ENCODE results near the gene AGGF1.
"Not testable (repeated sequence)": the region's sequence is repeated elsewhere in the genome, so short reads cannot be mapped to it uniquely, and the experiment has no call there.

AGGF1 gene

GRCh38 chr5:77030097-77031071 lies at the start of gene AGGF1:
AGGF1 (plus strand) TSS chr5:77030404; CDS start chr5:77030767, 363 bp downstream.
- Histone ChIP-seq H3K27ac (ENCODE audit: low read length) (no peak within 1 kb of the TSS), H3K4me1 (ENCODE audit: insufficient read depth, low read length) (no peaks in the 10 kb centered on the region), H3K9me3 (ENCODE audit: insufficient read depth, low read depth, low read length) (peaks cover 19% of the 10 kb centered on the region), H3K9ac (ENCODE audit: low read depth, low read length) (peak within 1 kb of the TSS; percentile 92), H3K27me3 (ENCODE audit: insufficient read depth, low read length) (peaks cover 8% of the 10 kb centered on the region; the same call in 1 of the 2 replicates), H3K4me3 (ENCODE audit: low read length) (peak within 1 kb of the TSS; percentile 90), H3K36me3 (ENCODE audit: insufficient read depth, low read depth, low read length) (peaks cover 11% of the 10 kb centered on the region)

- Histone ChIP-seq H3K4me3 (ENCODE audit: low read length) (no peak overlapping the region), H3K9me3 (ENCODE audit: insufficient read depth, low read depth, low read length) (no peaks in the 10 kb centered on the region), H3K27me3 (ENCODE audit: insufficient read depth, low read length) (no peaks in the 10 kb centered on the region), H3K27ac (ENCODE audit: low read length) (no peak overlapping the region), H3K36me3 (ENCODE audit: insufficient read depth, low read depth, low read length) (no peaks in the 10 kb centered on the region), H3K9ac (ENCODE audit: low read depth, low read length) (no peak overlapping the region), H3K4me1 (ENCODE audit: insufficient read depth, low read length) (no peaks in the 10 kb centered on the region)
These were observed 49.6 kb upstream of the AGGF1 start for GRCh38 chr5:76980518-76981144.

GRCh38 chr5:76982450-76982849 lies 47.8 kb upstream of the AGGF1 start:
- Histone ChIP-seq H3K9me3 (ENCODE audit: insufficient read depth, low read depth, low read length) (no peaks in the 10 kb centered on the region), H3K27ac (ENCODE audit: low read length) (no peak overlapping the region), H3K4me3 (ENCODE audit: low read length) (no peak overlapping the region)

GRCh38 chr5:76983468-76983867 lies 46.7 kb upstream of the AGGF1 start:
- Histone ChIP-seq H3K9me3 (ENCODE audit: insufficient read depth, low read depth, low read length) (no peaks in the 10 kb centered on the region), H3K27ac (ENCODE audit: low read length) (no peak overlapping the region), H3K4me3 (ENCODE audit: low read length) (no peak overlapping the region), H3K4me1 (ENCODE audit: insufficient read depth, low read length) (no peaks in the 10 kb centered on the region), H3K27me3 (ENCODE audit: insufficient read depth, low read length) (no peaks in the 10 kb centered on the region), H3K36me3 (ENCODE audit: insufficient read depth, low read depth, low read length) (no peaks in the 10 kb centered on the region), H3K9ac (ENCODE audit: low read depth, low read length) (no peak overlapping the region)

More at GRCh38 chr5:76982450-76982849, 47.8 kb upstream of the AGGF1 start:
- Histone ChIP-seq H3K27me3 (ENCODE audit: insufficient read depth, low read length) (no peaks in the 10 kb centered on the region), H3K36me3 (ENCODE audit: insufficient read depth, low read depth, low read length) (no peaks in the 10 kb centered on the region), H3K4me1 (ENCODE audit: insufficient read depth, low read length) (no peaks in the 10 kb centered on the region), H3K9ac (ENCODE audit: low read depth, low read length) (no peak overlapping the region)

DNA sequence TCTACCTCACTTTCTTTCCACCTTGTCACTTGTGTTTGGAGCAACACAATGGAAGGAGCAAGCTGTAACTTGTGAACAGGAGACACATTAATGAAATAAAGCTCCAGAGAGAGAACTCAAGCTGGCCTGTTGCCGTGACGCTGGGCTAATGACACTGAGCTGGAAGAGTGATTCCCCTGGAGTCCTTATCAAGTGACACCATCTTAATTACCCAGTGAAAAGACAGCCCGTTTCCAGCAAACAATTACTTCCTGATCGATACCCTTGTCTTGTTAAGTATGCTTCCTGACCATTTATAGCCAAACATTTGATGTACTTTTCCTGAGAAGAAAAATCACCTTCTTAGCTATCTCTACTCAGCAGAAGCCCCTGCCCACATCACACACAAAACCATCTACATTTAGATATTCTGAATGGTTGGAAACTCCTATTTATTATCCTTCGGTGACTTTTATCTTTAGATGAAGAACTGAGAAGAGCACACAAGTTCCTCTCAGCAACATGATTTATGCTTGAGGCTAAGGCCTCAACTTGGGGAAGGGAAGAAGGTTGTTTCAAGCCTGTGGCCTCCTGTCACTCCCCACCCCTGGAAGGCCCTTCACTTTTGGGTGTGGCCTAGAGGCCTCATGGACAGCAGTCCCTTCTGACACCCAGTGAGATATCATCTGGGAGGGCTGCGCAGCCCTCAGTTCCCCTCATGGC lies 43.2 kb upstream of the AGGF1 start:
- Histone ChIP-seq H3K9me3 (ENCODE audit: insufficient read depth, low read depth, low read length) (no peaks in the 10 kb centered on the region), H3K36me3 (ENCODE audit: insufficient read depth, low read depth, low read length) (no peaks in the 10 kb centered on the region), H3K4me1 (ENCODE audit: insufficient read depth, low read length) (no peaks in the 10 kb centered on the region), H3K27me3 (ENCODE audit: insufficient read depth, low read length) (no peaks in the 10 kb centered on the region), H3K4me3 (ENCODE audit: low read length) (no peak overlapping the region), H3K27ac (ENCODE audit: low read length) (no peak overlapping the region), H3K9ac (ENCODE audit: low read depth, low read length) (no peak overlapping the region)

DNA sequence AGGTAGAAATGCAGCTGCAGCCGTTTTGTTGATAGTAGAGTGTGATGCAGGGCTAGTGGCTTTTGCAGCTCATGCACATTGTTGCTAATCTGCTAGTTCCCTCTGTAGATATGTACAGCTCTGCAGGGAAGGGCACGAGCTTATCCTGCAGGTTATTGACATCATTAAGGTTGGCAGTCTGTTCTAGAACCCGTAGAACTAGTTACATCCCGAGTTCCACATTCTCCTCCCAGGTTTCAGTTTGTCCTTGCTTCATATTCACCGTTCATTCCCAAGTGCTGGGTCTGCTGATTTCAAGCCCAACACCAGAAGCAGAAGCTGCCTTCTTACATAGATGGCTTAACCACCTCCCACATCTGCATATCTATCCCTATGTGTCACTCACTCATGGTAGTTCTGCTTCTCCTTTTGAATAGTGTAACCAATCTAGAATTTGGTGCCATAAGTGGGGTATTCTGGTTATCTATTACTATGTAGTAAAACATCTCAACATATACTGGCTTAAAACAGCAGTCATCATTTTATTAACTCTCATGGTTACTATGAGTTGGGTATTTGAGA lies 39.2 kb upstream of the AGGF1 start:
- Histone ChIP-seq H3K27me3 (ENCODE audit: insufficient read depth, low read length) (no peaks in the 10 kb centered on the region), H3K4me1 (ENCODE audit: insufficient read depth, low read length) (no peaks in the 10 kb centered on the region), H3K36me3 (ENCODE audit: insufficient read depth, low read depth, low read length) (no peaks in the 10 kb centered on the region), H3K27ac (ENCODE audit: low read length) (no peak overlapping the region), H3K9me3 (ENCODE audit: insufficient read depth, low read depth, low read length) (no peaks in the 10 kb centered on the region), H3K9ac (ENCODE audit: low read depth, low read length) (no peak overlapping the region), H3K4me3 (ENCODE audit: low read length) (no peak overlapping the region)

GRCh38 chr5:76993436-76993835 lies 36.8 kb upstream of the AGGF1 start:
- not testable (repeated sequence) for H3K4me3 ChIP-seq (ENCODE audit: low read length); H3K9me3 ChIP-seq (ENCODE audit: insufficient read depth, low read depth, low read length); H3K9ac ChIP-seq (ENCODE audit: low read depth, low read length); H3K36me3 ChIP-seq (ENCODE audit: insufficient read depth, low read depth, low read length); H3K4me1 ChIP-seq (ENCODE audit: insufficient read depth, low read length); H3K27me3 ChIP-seq (ENCODE audit: insufficient read depth, low read length); H3K27ac ChIP-seq (ENCODE audit: low read length)

DNA sequence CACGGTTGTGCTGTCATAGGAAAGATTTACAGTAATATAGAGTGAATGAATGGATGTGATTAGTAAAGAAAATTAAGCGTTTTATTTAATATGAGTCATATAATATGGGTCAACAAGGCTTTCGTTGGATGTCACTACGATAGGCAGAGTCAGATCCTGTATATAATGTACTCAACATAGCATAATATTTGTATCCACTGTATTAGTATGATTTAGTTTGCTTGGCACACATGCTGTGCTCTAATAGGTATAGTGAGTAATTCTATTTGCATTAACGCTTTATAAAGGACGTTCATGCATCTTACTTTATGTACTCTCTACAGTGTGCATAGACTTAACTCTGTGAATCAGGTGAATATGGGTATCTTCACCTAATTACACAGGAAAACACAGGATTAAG lies 35.9 kb upstream of the AGGF1 start:
- H3K9ac ChIP-seq (ENCODE audit: low read depth, low read length): no peak overlapping the region
- no peaks in the 10 kb centered on the region for H3K4me1 ChIP-seq (ENCODE audit: insufficient read depth, low read length)
- H3K9me3 ChIP-seq (ENCODE audit: insufficient read depth, low read depth, low read length): no peaks in the 10 kb centered on the region
- H3K27me3 ChIP-seq (ENCODE audit: insufficient read depth, low read length): no peaks in the 10 kb centered on the region
- H3K36me3 ChIP-seq (ENCODE audit: insufficient read depth, low read depth, low read length): no peaks in the 10 kb centered on the region
- H3K27ac ChIP-seq (ENCODE audit: low read length): no peak overlapping the region
- H3K4me3 ChIP-seq (ENCODE audit: low read length): no peak overlapping the region

- not testable (repeated sequence) for H3K36me3 ChIP-seq (ENCODE audit: insufficient read depth, low read depth, low read length); H3K27ac ChIP-seq (ENCODE audit: low read length); H3K4me3 ChIP-seq (ENCODE audit: low read length); H3K4me1 ChIP-seq (ENCODE audit: insufficient read depth, low read length); H3K27me3 ChIP-seq (ENCODE audit: insufficient read depth, low read length); H3K9ac ChIP-seq (ENCODE audit: low read depth, low read length); H3K9me3 ChIP-seq (ENCODE audit: insufficient read depth, low read depth, low read length)
These were observed 32.0 kb upstream of the AGGF1 start for GRCh38 chr5:76998251-76998650.

GRCh38 chr5:76999451-76999850 lies 30.8 kb upstream of the AGGF1 start:
- Histone ChIP-seq H3K4me1 (ENCODE audit: insufficient read depth, low read length) (0 out of 2 replicates have a peak, but pooled peaks cover 3% of the 10 kb centered on the region), H3K27ac (ENCODE audit: low read length) (no peak overlapping the region), H3K27me3 (ENCODE audit: insufficient read depth, low read length) (no peaks in the 10 kb centered on the region), H3K4me3 (ENCODE audit: low read length) (no peak overlapping the region), H3K36me3 (ENCODE audit: insufficient read depth, low read depth, low read length) (no peaks in the 10 kb centered on the region), H3K9ac (ENCODE audit: low read depth, low read length) (no peak overlapping the region), H3K9me3 (ENCODE audit: insufficient read depth, low read depth, low read length) (no peaks in the 10 kb centered on the region)

DNA sequence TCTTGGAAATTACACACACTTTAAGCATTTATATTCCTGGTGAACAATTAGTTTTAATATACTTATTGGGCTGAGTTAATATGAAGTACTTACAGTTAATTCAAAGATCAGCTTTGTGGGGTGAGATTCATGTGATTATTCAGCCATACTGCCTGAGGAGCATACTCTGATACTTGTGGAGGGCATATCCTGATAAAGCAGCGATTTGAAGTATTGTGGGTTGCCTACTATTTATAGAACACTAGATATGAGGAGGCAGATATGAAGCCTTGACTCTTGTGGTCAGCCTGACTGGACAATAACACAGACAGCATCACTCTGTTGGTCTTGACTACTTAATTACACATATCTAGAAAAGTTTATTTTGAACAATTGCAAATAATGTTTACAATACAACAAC lies 27.0 kb upstream of the AGGF1 start:
- Histone ChIP-seq H3K27me3 (ENCODE audit: insufficient read depth, low read length) (no peaks in the 10 kb centered on the region), H3K9ac (ENCODE audit: low read depth, low read length) (no peak overlapping the region), H3K4me1 (ENCODE audit: insufficient read depth, low read length) (0 out of 2 replicates have a peak, but pooled peaks cover 3% of the 10 kb centered on the region), H3K9me3 (ENCODE audit: insufficient read depth, low read depth, low read length) (no peaks in the 10 kb centered on the region), H3K27ac (ENCODE audit: low read length) (no peak overlapping the region), H3K4me3 (ENCODE audit: low read length) (no peak overlapping the region), H3K36me3 (ENCODE audit: insufficient read depth, low read depth, low read length) (no peaks in the 10 kb centered on the region)

Measured in iPS-20b (cell line).